ENCODE results near the gene NAT10. TPM values are rescaled to one million over a fixed set of nuclear protein-coding genes. Genes with fewer than 3 reads are reported as not detected.
"Not testable (repeated sequence)": the region's sequence is repeated elsewhere in the genome, so short reads cannot be mapped to it uniquely, and the experiment has no call there.

Gene NAT10
- total RNA-seq, 1 donor from 2014 or later: 79.8 TPM

DNA sequence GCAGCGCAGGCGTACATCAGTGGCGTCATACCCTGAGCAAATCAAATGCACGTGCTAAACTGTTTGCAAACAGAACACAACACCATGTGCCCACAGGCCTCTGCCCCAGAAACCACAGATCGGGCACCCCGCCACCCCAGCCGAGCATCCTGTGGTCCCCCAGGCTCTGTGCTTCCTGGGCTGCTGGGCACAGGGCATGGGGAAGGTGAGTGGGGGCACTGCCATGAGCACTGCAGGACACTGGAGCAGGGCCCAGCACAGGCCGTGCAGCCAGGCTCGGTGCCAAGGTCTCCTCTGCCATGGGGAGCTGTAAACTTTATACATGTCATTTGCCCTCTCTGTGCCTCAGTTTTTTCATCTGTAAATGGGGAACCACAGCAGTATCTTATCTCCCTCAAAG, 62.5 kb downstream of the NAT10 start:
- no peak for DNase-seq (ENCODE audit: low spot score)

DNA sequence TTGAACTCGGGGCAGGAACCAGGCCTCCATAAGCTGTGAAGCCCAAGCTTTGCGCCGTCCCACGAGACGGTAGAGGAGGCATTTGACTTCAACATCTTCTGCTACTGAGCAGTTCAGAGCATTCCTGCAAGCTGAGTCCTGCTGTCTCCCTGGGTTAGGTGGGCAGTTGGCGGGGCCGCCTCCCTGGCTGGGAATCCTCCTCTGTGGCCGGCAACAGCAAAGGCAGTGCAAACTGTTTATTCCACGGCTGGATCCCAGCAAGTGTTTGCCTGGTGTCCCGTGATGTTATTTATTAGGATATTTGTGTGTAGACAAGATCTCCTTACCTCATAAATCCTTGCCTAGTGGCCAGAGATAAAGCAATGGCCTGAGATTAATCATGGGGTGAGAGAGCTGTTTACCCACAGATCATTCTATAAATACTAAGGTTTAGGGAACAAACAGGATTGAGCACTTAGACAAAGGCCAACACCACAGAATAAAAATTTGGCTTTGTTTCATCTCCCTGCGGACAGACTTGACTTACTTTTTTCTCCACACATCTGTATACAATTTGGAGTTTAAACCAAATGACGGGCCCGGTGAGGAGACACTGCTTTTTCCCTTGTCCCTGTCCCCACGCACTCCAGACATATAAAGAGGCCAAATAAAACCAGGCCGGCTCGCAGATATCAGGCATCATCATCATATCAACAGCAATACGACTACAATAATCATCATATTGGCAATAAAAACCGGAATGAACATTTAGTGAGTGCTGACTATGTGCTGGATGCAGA, 63.4 kb downstream of the NAT10 start:
- no peak for DNase-seq (ENCODE audit: low spot score)

DNA sequence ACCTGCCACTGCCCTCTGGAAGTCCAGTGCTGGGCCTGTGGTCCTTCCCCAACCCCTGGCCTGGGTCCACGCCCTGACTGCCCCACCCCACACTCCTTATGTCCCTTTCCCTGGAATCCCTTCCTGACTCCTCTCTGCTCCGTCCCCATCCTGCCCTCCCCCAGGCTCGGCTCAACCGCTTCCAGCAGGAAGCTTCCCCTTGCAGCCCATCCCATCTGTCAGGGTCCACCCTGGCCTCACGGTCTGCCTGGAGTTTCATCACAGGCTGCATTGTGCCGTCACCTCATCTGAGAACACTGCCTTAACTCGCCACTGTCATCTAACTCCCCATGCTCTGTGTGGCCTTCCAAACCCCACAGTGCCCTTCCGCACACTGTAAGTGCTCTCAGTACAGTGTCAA, 64.3 kb downstream of the NAT10 start:
- no peak for DNase-seq (ENCODE audit: low spot score)

DNA sequence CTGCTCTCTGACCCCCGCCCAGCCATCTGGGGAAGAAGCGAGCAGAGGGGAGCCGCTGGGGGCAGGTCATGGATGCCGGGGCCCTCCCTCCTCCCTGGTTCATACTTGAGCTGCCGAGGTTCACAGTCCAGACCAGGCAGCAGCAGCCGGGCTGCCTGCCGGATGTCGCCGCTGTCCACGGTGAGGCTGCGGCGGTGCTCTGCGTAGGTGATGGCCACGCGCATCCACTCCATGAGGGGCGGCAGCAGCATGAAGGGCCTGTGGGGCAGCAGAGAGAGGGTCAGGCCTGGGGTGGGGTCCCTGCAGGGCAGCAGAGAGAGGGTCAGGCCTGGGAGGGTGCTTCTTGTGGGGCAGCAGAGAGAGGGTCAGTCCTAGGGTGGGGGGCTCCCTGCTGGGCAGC, 67.6 kb downstream of the NAT10 start:
- no peak for DNase-seq (ENCODE audit: low spot score)

DNA sequence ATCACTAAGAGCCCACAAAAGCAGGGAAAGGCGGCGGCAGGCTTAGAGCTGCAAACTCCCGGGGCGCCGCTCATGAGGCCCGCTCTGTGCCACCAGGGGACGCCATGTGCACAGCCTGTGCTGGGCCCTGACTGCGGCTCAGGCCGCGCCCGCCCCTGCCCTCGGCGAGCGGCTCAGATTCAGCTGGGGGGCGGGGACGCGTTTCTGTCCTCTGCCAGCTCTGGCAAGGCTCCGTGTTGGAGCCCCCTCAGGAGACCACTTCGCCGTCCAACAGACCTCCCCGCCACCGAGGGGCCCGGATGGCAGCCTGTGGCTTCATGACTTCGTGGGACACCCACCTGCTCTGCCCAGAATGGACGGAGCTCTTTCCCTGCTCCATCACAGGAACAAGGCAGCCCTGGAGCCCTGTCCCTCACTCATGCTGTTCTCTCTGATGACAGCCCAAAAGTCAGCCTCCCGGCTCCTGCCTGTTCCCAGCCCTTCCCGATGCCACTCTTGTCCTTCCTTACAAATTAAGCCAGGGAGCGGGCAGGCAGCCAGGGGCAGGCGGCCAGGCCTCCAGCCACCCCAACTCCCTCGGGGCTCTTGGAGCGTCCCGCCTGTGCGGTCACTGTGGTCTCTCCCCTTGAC, 69.1 kb downstream of the NAT10 start:
- peak; percentile 79 for DNase-seq (ENCODE audit: low spot score)

DNA sequence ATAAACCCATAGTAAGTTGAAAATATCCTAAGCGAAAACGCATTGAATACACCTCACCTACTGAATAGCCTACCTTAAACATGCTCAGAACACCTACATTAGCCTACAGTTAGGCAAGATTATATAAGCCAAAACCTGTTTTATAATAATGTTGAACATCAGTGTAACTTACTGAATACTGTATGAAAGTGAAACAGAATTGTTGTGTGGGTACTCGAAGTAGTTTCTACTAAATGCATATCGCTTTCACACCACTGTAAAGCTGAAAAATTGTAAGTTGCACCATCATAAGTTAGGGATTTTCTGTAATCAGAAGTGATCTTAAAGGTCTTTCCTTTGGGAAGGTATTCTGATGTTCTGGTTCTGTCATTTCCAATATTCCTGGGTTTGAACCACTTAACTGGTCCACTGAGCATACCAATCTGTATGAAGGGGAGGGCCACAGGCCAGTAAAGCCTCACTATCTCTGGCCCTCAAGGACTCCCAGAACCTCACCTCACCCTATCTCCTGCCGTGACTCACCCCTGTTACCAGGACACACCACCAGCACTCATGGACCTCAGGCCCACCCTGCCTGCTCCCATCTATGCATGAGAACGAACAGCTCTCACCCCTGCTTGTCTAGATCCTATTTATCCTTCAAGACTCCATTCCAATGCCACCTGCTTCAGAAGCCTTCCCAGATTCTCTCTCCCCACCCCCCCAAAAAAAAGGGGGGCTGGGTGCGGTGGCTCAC, 70.0 kb downstream of the NAT10 start:
- no peak for DNase-seq (ENCODE audit: low spot score)

DNA sequence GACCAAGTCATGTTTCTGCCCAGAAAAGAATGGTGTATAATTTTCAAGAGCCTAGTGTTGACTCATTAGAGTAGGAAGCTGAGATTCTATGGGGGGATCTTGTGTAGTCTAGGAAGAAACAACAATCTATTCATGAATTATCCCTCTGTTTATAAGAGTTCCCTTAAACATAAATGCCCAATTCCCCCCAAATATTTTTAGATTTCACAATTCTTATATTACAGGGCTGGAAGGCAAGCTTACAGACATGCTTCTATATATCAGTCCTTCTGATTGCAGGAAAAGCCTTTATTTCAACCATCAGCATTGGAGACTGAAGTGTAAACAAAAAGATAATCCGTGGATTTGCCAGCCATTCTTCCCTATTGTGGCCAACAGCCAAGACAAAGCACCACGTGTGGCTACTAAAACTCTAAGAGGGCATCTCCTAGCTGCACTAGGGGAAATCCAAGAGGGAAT, 71.4 kb downstream of the NAT10 start:
- DNase-seq (ENCODE audit: low spot score): no peak

DNA sequence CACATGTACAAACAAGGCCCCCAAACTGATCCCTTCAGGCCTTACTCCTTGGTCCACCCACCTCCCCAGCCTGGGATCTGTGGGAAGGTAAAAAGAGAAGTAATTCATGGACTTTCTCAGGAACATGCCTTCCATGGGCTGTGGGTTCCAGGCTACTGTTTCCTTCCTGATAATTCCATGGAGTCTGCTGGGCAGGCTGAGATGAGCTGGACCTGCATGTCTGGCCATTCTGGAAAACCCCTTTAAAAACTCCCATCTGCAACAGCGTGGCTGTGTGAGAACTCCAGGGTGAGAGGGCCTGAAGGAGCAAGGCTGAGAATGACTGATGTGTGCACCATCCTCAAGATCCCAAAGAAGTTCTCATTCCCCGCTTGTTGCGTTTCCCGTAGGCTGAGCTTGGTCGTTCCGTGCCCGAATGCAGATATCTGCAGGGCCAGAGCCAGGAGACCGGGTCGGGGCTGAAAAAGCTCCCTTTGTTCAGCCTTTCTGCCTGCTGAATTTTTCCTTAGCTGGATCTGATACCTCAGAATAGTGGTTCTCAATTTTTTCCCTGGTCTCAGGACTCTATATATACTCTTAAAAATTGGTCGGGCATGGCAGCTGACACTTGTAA, 72.9 kb downstream of the NAT10 start:
- no peak for DNase-seq (ENCODE audit: low spot score)

DNA sequence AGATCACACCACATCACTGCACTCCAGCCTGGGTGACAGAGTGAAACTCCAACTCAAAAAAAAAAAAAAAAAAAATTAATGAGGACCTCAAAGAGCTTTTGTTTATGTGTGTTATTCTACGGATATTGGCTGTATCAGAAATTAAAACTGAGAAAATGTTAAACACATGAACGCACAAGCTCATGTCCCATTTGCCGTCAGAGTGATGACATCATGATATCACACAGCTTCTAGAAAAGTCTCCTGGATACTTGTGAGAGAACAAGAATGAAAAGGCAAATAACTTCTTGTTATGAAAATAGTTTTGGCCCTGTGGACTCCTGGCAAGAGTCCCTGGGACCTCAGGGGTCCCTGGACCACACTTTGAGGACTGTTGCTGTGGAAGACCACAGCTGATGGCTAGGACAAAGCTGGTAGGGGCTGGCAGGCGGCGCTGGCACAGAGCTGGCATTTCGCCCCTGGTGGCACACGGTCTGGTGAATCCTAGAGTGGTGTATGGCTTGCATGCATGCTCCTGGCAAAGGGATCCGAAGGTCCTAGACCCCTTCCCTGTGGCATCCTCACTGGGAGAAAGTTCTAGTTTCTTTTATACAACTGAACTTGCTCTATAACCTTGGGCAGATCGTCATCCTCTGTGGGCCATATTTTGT, 73.7 kb downstream of the NAT10 start:
- DNase-seq (ENCODE audit: low spot score): no peak

DNA sequence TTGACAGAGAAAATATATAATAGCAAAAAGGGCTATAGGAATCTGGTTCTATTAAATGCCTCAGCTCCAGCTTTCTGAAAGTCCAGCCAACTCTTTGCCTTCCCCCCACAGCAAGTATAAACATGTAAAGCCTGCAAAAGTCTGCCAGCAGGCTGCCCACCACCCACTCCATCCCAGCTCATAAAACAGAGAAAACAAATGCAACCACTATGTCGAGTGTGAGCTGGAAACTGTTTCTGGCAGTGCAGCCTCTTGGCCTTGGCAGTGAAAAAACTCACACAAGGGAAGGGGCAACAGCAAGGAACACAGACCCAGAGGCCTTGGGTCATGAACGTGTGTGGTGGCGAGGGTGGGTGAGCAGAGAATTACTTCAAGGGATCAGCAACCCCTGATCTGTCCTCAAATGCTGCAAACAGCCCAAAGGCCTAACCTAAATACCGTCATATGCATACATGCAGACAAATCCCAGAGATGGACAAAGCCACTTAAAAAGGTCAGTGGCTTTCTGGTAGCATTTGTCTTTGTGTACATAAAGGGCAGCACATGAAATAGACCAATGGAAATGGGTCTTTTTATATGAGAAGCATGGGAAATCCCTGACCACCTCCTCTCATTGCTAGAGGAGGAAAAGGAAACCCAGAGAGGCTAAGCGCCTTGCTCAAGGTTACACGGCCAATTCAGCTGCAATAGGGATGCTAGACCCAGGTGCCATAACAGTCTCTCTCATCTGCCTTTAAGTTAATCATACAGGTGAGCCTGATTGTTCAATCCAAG, 74.8 kb downstream of the NAT10 start:
- no peak for DNase-seq (ENCODE audit: low spot score)

DNA sequence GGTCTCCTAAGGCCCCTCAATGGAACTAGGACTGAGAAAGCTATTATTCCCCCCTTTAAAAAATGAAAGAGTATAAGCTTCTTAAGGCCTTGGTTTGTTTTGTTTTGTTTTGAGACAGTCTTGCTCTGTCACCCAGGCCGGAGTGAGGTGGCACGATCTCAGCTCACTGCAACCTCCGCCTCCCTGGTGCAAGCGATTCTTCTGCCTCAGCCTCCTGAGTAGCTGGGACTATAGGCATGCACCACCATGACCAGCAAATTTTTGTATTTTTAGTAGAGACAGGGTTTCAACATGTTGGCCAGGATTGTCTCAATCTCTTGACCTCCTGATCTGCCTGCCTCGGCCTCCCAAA, 75.4 kb downstream of the NAT10 start:
- not testable (repeated sequence) for DNase-seq (ENCODE audit: low spot score)

DNA sequence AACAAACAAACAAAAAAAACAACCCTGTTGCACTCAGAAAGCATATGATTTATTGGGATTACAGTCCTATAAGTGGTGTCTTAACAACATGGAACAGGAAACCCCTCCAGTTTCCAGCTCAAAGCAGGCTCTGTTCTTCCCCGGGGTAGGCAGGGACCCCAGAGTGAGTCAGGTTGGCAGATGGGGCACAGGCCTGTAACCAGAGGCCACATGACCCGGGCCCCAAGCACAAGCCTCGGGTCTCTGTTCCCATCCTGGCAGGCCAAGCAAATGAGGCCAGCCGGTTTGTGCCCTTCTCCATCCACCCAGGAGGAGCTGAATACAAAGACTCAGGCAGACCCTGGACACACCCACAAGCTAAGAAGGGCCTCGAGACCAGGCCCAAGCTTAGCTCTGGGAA, 75.8 kb downstream of the NAT10 start:
- no peak for DNase-seq (ENCODE audit: low spot score)

DNA sequence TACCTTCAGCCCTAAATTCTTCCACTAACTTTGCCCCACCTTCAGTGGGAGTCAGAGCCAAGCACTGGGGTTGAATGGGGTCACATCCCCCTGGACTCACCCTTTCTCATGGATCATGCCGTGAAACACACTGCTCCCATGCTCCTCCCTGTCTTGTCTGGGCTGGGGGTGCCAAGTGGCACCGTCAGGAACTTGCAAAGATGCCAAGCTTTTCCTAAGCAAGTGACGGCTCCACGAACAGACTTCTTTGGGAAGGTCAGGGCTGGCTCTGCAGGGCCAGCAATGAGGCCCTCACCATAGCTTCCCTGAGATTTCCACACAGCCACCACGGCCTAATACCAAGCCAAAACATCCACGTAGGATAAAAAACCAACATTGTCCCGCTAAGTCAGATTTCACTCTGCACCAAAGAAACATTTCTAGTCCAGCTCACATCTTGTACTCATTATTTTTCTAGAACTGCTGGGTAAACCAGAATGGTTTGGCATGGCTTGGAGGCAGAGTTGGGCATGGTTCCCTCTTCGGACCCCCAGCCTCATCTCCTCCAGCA, 76.5 kb downstream of the NAT10 start:
- no peak for DNase-seq (ENCODE audit: low spot score)

DNA sequence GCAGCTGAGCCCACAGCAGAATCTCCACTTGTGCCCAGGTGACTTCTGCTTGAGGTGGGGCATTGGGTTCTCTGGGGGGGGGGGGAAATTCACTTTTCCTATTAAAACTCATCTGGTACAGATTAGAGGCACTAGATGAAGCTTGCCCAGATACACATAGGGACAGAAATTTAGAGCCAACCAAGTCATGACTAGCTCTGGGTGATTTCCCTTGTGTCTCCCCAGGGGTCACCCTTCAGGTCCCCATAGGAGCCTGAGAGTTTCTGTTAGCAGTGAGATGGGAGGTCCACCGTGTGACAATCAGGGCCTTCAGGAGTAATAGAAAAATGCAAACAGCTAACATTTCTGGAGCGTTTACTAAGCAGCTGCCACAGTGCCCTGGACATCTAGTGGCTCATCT, 77.0 kb downstream of the NAT10 start:
- DNase-seq (ENCODE audit: low spot score): no peak

DNA sequence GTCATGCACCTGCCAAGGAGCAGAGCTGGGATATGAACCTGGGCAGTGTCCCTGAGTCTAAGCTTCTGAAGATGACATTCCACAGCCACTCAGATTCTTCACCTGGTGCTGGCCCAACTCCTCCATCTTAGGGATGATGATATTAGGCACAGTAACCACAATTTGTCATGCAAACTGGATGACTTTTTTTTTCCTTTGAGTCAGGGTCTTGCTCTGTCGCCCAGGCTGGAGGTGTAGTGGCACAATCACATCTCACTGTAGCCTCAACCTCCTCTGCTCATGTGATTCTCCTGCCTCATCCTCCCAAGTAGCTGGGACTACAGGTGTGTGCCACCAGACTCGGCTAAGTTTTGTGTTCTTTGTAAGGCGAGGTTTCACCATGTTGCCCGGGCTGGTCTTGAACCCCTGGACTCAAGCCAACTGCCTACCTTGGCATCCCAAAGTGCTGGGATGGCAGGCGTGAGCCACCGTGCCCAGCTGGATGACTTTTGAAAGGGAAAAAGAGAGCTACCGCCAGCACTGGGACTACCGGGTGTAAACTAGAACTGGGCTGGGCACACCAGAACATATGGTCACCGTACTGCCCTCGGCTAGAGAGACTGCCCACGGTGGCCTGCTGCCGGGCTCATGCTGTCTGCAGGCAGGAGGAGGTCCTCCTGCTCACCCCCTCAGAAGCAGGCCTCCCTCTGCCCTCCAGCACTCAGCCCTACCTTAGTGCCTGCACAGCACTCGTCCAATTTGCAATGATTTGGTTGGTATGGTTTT, 77.7 kb downstream of the NAT10 start:
- no peak for DNase-seq (ENCODE audit: low spot score)

DNA sequence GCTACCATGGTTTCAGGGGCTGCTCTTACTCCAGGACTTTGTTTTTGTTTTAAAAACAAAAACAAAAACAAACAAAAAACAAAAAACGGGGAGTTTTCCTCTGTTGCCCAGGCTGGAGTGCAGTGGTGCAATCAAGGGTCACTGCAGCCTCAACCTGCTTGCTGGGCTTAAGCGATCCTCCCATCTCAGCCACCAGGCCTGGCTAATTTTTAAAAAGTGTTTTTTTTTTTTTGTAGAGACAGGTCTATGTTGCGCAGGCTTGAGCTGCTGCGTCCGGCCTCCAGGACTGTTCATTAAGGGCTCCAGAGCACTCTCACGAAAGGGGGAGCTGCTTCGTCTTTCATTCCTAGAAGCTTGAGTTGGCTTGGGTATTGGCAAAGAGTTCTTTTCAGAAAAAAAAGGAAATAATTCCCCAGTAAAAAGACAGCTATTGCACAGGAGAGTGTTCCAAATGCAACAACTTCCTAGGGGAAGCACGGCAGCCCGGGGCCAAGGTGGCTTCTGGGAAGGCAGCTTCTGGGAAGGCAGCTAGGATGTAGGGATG, 78.5 kb downstream of the NAT10 start:
- DNase-seq (ENCODE audit: low spot score): no peak

DNA sequence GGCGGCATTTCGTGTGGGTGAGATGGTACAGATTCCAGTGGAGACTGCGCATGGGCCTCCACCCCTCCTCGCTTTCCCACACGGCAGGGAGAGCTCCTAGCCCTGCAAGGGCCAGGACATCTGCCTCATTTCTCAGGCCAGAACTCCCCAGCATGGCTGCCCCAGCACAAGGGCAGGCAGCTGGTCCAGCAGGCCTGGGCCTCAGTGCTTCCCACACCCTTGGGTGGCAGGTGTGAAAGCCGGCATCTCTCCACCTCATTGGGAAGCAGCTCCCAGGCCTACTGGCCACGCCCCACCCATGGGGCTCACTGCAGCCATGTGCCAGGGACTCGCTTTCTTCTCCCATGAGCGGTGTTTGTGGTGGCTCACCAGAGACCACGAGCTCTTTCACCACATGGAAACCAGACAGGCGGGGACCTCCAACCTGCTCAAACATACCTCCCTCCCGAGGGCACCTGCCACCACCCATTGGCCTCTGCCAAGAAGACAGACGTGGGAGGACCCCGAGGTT, 79.1 kb downstream of the NAT10 start:
- DNase-seq (ENCODE audit: low spot score): no peak

DNA sequence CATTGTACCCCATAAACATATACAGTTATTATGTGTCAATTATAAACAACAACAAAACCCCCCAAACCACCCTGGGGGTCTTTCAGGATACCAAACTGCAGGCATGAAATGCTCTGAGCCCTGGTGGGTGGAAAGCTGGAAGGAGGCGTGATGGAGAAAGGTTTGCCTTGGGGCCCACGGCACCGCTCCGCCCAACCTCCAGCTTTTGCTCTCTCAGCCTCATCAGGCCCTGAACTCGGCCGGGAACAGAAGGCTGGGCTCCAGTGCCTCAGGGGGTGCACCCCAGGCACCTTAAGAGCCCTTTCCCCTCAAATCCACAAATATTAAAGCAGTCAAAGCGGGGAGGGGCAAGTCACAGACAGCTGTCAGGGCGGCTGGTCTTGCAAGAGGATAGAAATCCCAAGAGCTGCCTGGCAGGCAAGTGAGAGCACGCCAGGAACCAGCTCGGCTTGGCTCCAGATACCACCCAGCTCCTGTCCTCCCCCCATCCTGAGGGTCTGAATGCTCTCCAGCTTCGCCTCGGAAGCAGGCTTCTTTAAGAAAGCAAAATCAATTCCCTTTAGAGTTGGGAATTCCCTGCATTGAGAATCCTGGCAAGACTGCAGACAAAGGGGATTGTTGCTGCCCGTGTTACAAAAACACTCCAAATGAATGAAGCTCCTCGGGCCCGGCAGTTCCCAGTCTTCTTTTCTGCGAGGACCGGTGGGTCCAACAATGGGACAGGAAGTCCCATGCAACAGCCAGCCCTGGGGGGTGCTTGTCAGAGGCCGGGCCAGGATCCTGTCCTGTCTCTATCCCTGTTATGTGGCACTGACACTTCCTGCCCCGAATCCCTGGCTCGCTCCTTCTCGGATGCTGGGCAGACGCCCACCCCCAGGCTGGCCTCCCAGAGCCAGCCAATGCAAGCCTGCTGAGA, 80.8 kb downstream of the NAT10 start:
- no peak for DNase-seq (ENCODE audit: low spot score)

DNA sequence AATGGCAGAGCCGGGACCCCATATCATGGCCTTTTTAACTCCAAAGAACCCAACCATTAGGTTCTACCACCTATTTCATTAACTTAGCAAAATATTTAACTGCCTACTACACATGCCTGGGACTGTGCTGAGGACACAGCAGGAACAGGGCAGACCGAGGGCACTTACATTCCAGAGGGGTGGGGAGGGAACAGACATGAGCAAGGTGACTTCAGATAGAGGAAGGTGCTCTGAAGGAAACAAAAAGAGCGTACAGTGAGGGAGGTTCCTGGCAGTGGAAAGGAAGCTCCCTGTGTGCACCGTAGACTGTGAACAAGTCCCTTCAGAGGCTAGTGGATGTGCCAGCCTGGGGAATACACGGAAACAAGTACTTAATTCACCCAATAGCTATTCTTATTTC, 82.8 kb downstream of the NAT10 start:
- no peak for DNase-seq (ENCODE audit: low spot score)
